ENCODE results near the gene KRT6A. TPM values are rescaled to one million over a fixed set of nuclear protein-coding genes. Genes with fewer than 3 reads are reported as not detected.

The KRT6A gene
- polyA plus RNA-seq, 3 donors, result not detected

DNA sequence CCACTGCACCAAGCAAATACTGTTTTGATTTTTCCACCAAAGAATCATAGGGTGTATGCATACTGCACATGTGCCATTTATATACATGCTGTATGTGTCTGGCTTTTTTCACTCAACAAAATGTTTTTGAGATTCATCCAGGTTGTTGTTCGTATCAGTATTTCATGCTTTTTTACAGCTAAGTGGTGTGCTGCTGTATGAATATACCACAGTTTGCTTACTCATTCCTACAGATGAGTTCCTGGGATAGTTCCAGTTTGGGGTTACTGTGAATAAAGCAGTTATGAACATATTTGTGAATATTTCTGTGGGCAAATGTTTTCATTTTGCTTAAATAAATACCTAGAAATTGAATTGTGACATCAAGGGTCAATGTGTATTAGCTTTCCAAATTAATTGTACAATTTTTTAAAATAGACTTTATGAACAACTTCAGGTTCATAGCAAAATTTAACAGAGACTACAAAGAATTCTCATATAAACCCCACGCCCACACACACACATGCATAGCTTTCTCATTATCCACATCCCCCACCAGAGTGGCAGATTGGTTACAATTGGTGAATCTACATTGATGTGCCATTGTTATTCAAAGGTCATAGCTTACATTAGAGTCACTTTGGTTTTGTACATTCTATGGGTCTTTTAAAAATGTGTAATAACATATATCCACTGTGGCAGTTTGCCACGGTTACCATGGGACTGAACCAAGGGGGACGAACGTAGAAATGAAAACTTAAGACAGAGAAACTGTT is 6.9 kb upstream of the KRT6A start:
- intact Hi-C loops (cut with micrococcal nuclease), result no loop called here
- H3K4me3 Mint-ChIP-seq, result no peak overlapping the region
- Histone ChIP-seq H3K27me3 (ENCODE audit: control insufficient read depth in 2 of 2, insufficient read depth in 2 of 2, low read length in 2 of 2) (no peaks in the 10 kb centered on the region), H4K20me1 (ENCODE audit: insufficient read depth, low read length) (no peaks in the 10 kb centered on the region), H3K4me1 (ENCODE audit: control insufficient read depth in 1 of 2, insufficient read depth in 2 of 2, low read length in 2 of 2) (peaks cover 4 to 8% of the 10 kb centered on the region in 2 donors), H3K79me2 (ENCODE audit: insufficient read depth, low read length) (no peaks in the 10 kb centered on the region), H3K9ac (ENCODE audit: insufficient read depth, low read length, poor library complexity, severe bottlenecking) (no peak overlapping the region), H3K4me2 (replicated peaks; ENCODE audit: extremely low read depth, low read length, poor library complexity, severe bottlenecking) (no peak overlapping the region), H3K27ac (ENCODE audit: low read depth in 1 of 2, low read length in 2 of 2) (no peak overlapping the region), H2AFZ (ENCODE audit: insufficient read depth, low read depth, low read length, poor library complexity, severe bottlenecking) (no peak overlapping the region), H3K9me3 (replicated peaks in 1 of 2; ENCODE audit: control insufficient read depth in 1 of 2, insufficient read depth in 1 of 2, low read length in 2 of 2) (peaks cover 0 to 8% of the 10 kb centered on the region in 2 donors), H3K36me3 (replicated peaks in 1 of 2; ENCODE audit: control insufficient read depth in 1 of 2, insufficient read depth in 2 of 2, low read length in 2 of 2) (no peaks in the 10 kb centered on the region), H3K4me3 (replicated peaks in 1 of 3; ENCODE audit: low read depth in 2 of 3, low read length in 3 of 3) (no peak overlapping the region)
- H3K27ac Mint-ChIP-seq, result no peak overlapping the region
- H3K4me1 Mint-ChIP-seq, result peaks cover 8% of the 10 kb centered on the region
- 100% methylated on average over 3 of the region's 5 CpGs for WGBS (ENCODE audit: insufficient coverage)
- no peak for DNase-seq
- peaks cover 0 to 17% (median 9%) of the 10 kb centered on the region in 7 donors for H3K9me3 Mint-ChIP-seq
- no peaks in the 10 kb centered on the region for H3K36me3 Mint-ChIP-seq
- TF ChIP-seq, protein P1, sequence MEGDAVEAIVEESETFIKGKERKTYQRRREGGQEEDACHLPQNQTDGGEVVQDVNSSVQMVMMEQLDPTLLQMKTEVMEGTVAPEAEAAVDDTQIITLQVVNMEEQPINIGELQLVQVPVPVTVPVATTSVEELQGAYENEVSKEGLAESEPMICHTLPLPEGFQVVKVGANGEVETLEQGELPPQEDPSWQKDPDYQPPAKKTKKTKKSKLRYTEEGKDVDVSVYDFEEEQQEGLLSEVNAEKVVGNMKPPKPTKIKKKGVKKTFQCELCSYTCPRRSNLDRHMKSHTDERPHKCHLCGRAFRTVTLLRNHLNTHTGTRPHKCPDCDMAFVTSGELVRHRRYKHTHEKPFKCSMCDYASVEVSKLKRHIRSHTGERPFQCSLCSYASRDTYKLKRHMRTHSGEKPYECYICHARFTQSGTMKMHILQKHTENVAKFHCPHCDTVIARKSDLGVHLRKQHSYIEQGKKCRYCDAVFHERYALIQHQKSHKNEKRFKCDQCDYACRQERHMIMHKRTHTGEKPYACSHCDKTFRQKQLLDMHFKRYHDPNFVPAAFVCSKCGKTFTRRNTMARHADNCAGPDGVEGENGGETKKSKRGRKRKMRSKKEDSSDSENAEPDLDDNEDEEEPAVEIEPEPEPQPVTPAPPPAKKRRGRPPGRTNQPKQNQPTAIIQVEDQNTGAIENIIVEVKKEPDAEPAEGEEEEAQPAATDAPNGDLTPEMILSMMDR (IDR thresholded peaks at IDR 0.05), result no peak
- H3K27me3 Mint-ChIP-seq (ENCODE audit: low read depth in 3 of 3), result peaks cover 3 to 18% (median 4%) of the 10 kb centered on the region in 3 donors

DNA sequence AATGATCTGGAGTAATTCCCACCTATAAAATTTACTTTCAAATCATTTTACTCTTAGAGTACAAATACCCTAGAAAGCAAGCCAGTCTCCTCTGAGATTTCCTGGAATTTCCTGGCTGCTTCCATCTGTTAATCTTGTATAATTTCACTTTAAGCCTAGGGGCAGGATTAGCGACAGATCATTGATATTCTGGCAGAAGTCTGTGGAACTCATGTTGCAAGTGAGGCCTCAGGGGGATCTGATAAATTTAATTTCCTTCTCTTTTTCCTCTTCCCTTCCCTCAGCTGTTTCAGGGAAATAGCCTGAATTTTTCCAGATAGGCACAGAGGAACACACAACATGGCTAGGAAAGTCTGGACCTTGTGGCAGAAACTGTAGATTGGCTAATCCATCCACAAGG is 5.9 kb upstream of the KRT6A start:
- Histone ChIP-seq H3K4me1 (ENCODE audit: control insufficient read depth in 1 of 2, insufficient read depth in 2 of 2, low read length in 2 of 2) (peaks cover 9 to 18% of the 10 kb centered on the region in 2 donors), H3K4me3 (replicated peaks in 1 of 3; ENCODE audit: low read depth in 2 of 3, low read length in 3 of 3) (no peak overlapping the region), H3K27ac (ENCODE audit: low read depth in 1 of 2, low read length in 2 of 2) (no peak overlapping the region), H3K79me2 (ENCODE audit: insufficient read depth, low read length) (no peaks in the 10 kb centered on the region), H2AFZ (ENCODE audit: insufficient read depth, low read depth, low read length, poor library complexity, severe bottlenecking) (no peak overlapping the region), H3K4me2 (replicated peaks; ENCODE audit: extremely low read depth, low read length, poor library complexity, severe bottlenecking) (no peak overlapping the region), H3K36me3 (replicated peaks in 1 of 2; ENCODE audit: control insufficient read depth in 1 of 2, insufficient read depth in 2 of 2, low read length in 2 of 2) (no peaks in the 10 kb centered on the region), H4K20me1 (ENCODE audit: insufficient read depth, low read length) (no peaks in the 10 kb centered on the region), H3K9ac (ENCODE audit: insufficient read depth, low read length, poor library complexity, severe bottlenecking) (no peak overlapping the region), H3K9me3 (replicated peaks in 1 of 2; ENCODE audit: control insufficient read depth in 1 of 2, insufficient read depth in 1 of 2, low read length in 2 of 2) (peaks cover 0 to 8% of the 10 kb centered on the region in 2 donors), H3K27me3 (ENCODE audit: control insufficient read depth in 2 of 2, insufficient read depth in 2 of 2, low read length in 2 of 2) (no peaks in the 10 kb centered on the region)
- TF ChIP-seq, protein P1 (IDR thresholded peaks at IDR 0.05), result no peak
- intact Hi-C loops (cut with micrococcal nuclease), result no loop called here
- Mint-ChIP-seq H3K36me3 (no peaks in the 10 kb centered on the region), H3K4me3 (no peak overlapping the region), H3K9me3 (peaks cover 0 to 17% (median 9%) of the 10 kb centered on the region in 7 donors), H3K4me1 (peaks cover 19% of the 10 kb centered on the region), H3K27me3 (ENCODE audit: low read depth in 3 of 3) (peaks cover 4 to 13% (median 5%) of the 10 kb centered on the region in 3 donors), H3K27ac (no peak overlapping the region)
- WGBS (ENCODE audit: insufficient coverage), result no CpG with 5 or more reads among the region's 1 CpG
- no peak for DNase-seq
